Heart left ventricle (tissue), 16 donors: ENCODE measurements around the gene ARHGAP24. TPM values are rescaled to one million over a fixed set of nuclear protein-coding genes. Genes with fewer than 3 reads are reported as not detected.

ENCODE experiments used
- ATAC-seq, 4 donors: fragments of 200-7000 bp; cut with Tn5 transposase; one replicate each; pipeline ENCODE4 v1.9.1; 2020 to 2022; ENCODE audit warnings: moderate library complexity in 4 of 4, mild to moderate bottlenecking in 3 of 4, moderate number of reproducible peaks in 1 of 4
- DNase-seq, 5 donors: peaks; one replicate each; pipeline ENCODE4 v3.0.0-alpha.2; 2020
- H3K27ac ChIP-seq, 12 donors: fragments of 200-600 bp; sonication (generic) in 4 of 12; one replicate each; pipeline versions ENCODE4 v1.5.0 to v1.8.0; 2016 to 2022; ENCODE audit warnings: mild to moderate bottlenecking in 2 of 12
- H3K27me3 ChIP-seq, 9 donors: fragments of 200-600 bp; sonication (generic) in 2 of 9; one replicate each; pipeline versions ENCODE4 v1.5.1 to v1.8.0; 2016 to 2022; ENCODE audit warnings: mild to moderate bottlenecking in 3 of 9
- H3K36me3 ChIP-seq, 9 donors: fragments of 200-600 bp; sonication (generic) in 2 of 9; one replicate each; pipeline versions ENCODE4 v1.5.0 to v1.8.0; 2018 to 2022; ENCODE audit warnings: mild to moderate bottlenecking in 2 of 9
- H3K4me1 ChIP-seq, 12 donors: fragments of 200-600 bp; sonication (generic) in 4 of 12; one replicate each; pipeline versions ENCODE4 v1.5.0 to v1.8.0; 2016 to 2022; ENCODE audit warnings: mild to moderate bottlenecking in 3 of 12
- H3K4me3 ChIP-seq, 12 donors: fragments of 200-600 bp; sonication (generic) in 4 of 12; one replicate each; pipeline versions ENCODE4 v1.5.0 to v1.8.0; 2017 to 2022; ENCODE audit warnings: mild to moderate bottlenecking in 9 of 12, moderate library complexity in 4 of 12
- H3K9me3 ChIP-seq, 12 donors: fragments of 200-600 bp; sonication (generic) in 4 of 12; one replicate each; pipeline versions ENCODE4 v1.5.0 to v1.8.0; 2016 to 2022; ENCODE audit warnings: mild to moderate bottlenecking in 1 of 12
- POLR2A ChIP-seq, 2 donors: fragments of 450-650 bp; IDR thresholded peaks; one replicate each; pipeline ENCODE4 v1.6.1; 2017; ENCODE audit warnings: antibody characterized with exemption in 2 of 2, mild to moderate bottlenecking in 2 of 2, moderate library complexity in 2 of 2
- WGBS, 4 donors: extraction: QIAGEN DNeasy Blood & Tissue Kit in 2 of 4; methylation state at CpG; one replicate each; pipeline versions ENCODE4 v1.1.5 to v1.1.7; 2013 to 2018; 5-methylcytosine and 5-hydroxymethylcytosine counted together
- intact Hi-C, 10 donors: fragments of 100-400 bp; cut with DNase I; formaldehyde crosslinking; loops; one replicate each; pipeline versions ENCODE4 v1.11.1 to v1.14.2; 2022
- polyA plus RNA-seq, 2 donors: library from polyadenylated mRNA; stranded (reverse); fragments of 200-250 nt; gene quantifications; one replicate each; pipeline ENCODE4 v1.2.3, GENCODE V29; 2013
- total RNA-seq, 9 donors: library from RNA; depleted of rRNA in 2 of 9; stranded (reverse); fragments of >200 nt in 2 of 9; fragmentation: NEBNext Ultra II Directional in 3 of 9; extraction: Animal tissue kit (Norgen Biotek cat#: 25700) in 3 of 9; gene quantifications; one replicate each; pipeline versions ENCODE4 v1.1.0 to v1.2.4, GENCODE V29; 2016 to 2023
- TF ChIP-seq, protein P1 (sequence below), 12 donors: fragments of 200-600 bp; sonication (generic) in 4 of 12; IDR thresholded peaks; one replicate each; pipeline versions ENCODE4 v1.5.0 to v1.8.0; 2018 to 2022; ENCODE audit warnings: antibody characterized with exemption in 12 of 12, mild to moderate bottlenecking in 5 of 12
- donor health status: ischemic (EF 13 %, LVEDD 7.1; RV severe dilation, severe dysfunction).
- donor health status: healthy with polysubstance abuse.
- donor health status: DM: no; HTN: yes; CAD: no.
- donor health status: DM: no; HTN: no; CAD: no.
- donor health status: ischemic (EF 25% LVEDD 6.9; RV normal size, moderate dysfunction).
- donor health status: ischemic (EF 25% LVEDD 5.7; RV mildly dilated, moderate dysfunction).
- donor health status: healthy.
- donor health status: DM: yes; HTN: yes; CAD: no.
- donor health status: ischemic (EF 35%, LVEDD 5.7; RV mildly dilated, moderate dysfunction).
- donor health status: nonischemic (EF 11% LVEDD 7.7; RV severe dilation, severe dysfunction).
- donor health status: DM: yes; HTN: yes; CAD: no.
- donor health status: PGD.
- donor health status: ischemic (EF 29% LVEDD 5.4; RV normal size, mild dysfunction).
- donor health status: nonischemic (EF 23%, LVEDD 6.1; RV moderate dilation, normal function).

Gene ARHGAP24
- total and polyA plus RNA-seq, 11 donors = 4.5 to 36.9 (median 18.9) TPM

DNA sequence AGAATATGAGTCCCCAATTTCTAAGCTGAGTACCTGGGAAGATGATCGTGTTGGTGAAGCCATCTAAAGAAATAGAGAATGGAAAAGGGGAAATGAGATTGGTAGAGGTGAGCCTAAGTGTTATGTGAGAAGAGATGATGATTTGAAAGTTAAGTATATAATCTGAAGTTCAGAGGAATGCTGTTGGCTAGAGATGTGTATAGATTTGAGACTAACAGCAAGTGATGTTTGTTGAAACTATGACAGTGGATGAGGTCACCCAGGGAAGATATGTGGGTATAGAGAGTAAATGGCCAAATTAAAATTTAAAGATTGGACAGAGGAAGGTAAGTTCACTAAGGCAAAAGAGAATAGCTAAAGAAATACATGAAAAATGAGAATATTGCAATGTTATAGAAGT lies 560.7 kb downstream of the ARHGAP24 start:
- no peak for DNase-seq
- no peaks in the 10 kb centered on the region for H3K27me3 ChIP-seq
- TF ChIP-seq, protein P1, sequence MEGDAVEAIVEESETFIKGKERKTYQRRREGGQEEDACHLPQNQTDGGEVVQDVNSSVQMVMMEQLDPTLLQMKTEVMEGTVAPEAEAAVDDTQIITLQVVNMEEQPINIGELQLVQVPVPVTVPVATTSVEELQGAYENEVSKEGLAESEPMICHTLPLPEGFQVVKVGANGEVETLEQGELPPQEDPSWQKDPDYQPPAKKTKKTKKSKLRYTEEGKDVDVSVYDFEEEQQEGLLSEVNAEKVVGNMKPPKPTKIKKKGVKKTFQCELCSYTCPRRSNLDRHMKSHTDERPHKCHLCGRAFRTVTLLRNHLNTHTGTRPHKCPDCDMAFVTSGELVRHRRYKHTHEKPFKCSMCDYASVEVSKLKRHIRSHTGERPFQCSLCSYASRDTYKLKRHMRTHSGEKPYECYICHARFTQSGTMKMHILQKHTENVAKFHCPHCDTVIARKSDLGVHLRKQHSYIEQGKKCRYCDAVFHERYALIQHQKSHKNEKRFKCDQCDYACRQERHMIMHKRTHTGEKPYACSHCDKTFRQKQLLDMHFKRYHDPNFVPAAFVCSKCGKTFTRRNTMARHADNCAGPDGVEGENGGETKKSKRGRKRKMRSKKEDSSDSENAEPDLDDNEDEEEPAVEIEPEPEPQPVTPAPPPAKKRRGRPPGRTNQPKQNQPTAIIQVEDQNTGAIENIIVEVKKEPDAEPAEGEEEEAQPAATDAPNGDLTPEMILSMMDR (IDR thresholded peaks at IDR 0.05) = no peak
- no peak for TF ChIP-seq POLR2A (IDR thresholded peaks at IDR 0.05)
- 90 to 97% (median 94%) methylated on average over 1 of the region's 1 CpG for WGBS, 4 donors
- H3K27ac ChIP-seq = no peak overlapping the region
- H3K4me3 ChIP-seq = no peak overlapping the region
- intact Hi-C loops = no loop called here
- ATAC-seq = no peak
- H3K36me3 ChIP-seq = no peaks in the 10 kb centered on the region
- H3K9me3 ChIP-seq = no peaks in the 10 kb centered on the region
- peaks cover 3 to 39% (median 19%) of the 10 kb centered on the region in 12 donors for H3K4me1 ChIP-seq

DNA sequence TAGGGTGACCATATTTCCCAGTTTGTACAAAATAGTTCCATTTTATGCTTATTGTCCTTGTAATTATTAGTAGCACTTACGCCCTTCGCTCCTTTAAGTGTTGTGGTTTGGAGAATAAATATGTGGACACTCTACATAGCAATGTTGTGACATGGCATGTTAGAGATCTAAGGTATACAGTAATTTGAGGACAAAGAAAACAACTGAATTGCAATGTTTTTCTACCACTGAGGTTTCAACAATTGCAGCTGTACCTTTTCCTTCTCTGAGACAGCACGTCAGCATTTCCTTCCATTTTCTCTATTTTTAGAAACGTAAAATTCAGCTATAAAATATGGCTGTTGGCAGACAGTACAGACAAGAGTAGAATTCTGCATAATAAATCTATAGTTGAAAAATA lies 561.8 kb downstream of the ARHGAP24 start:
- Histone ChIP-seq H3K4me1 (peaks cover 3 to 39% (median 19%) of the 10 kb centered on the region in 12 donors), H3K27ac (no peak overlapping the region), H3K36me3 (no peaks in the 10 kb centered on the region), H3K9me3 (peaks cover 0 to 3% (median 0%) of the 10 kb centered on the region in 12 donors), H3K27me3 (no peaks in the 10 kb centered on the region), H3K4me3 (no peak overlapping the region)
- WGBS, 4 donors = 61 to 71% (median 64%) methylated on average over 4 of the region's 4 CpGs
- DNase-seq (no peak), ATAC-seq (no peak)
- TF ChIP-seq POLR2A (IDR thresholded peaks at IDR 0.05) = no peak
- TF ChIP-seq, protein P1 (IDR thresholded peaks at IDR 0.05) = no peak
- intact Hi-C loops = no loop called here

DNA sequence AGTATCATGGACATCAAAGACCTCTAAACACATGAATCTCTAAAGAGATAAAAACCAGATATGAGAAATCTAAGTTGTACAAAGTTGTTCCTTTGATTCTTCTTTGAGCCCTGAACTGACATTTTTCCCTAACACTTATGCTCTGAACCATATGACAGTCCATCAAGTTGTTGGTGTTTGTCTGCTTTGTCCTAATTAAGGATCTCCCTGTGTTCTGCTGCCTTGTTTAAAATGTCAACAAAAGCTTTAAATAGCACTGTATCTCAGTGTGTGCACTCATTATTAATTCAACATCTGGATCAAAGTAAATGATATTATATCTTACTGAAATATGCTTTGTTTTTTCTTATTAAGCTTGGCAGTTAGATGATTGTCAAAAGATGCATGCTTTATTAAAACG lies 563.1 kb downstream of the ARHGAP24 start:
- H3K4me1 ChIP-seq = peaks cover 3 to 27% (median 11%) of the 10 kb centered on the region in 12 donors
- no peaks in the 10 kb centered on the region for H3K36me3 ChIP-seq
- ATAC-seq (peak; percentile 28 to 65 (median 58)), DNase-seq (no peak)
- H3K27me3 ChIP-seq = no peaks in the 10 kb centered on the region
- WGBS, 4 donors = 63 to 79% (median 66%) methylated on average over 1 of the region's 1 CpG
- TF ChIP-seq, protein P1 (IDR thresholded peaks at IDR 0.05) = no peak
- no peak for TF ChIP-seq POLR2A (IDR thresholded peaks at IDR 0.05)
- H3K9me3 ChIP-seq = peaks cover 0 to 5% (median 0%) of the 10 kb centered on the region in 12 donors
- no peak overlapping the region for H3K27ac ChIP-seq
- intact Hi-C loops = no loop called here
- no peak overlapping the region for H3K4me3 ChIP-seq

DNA sequence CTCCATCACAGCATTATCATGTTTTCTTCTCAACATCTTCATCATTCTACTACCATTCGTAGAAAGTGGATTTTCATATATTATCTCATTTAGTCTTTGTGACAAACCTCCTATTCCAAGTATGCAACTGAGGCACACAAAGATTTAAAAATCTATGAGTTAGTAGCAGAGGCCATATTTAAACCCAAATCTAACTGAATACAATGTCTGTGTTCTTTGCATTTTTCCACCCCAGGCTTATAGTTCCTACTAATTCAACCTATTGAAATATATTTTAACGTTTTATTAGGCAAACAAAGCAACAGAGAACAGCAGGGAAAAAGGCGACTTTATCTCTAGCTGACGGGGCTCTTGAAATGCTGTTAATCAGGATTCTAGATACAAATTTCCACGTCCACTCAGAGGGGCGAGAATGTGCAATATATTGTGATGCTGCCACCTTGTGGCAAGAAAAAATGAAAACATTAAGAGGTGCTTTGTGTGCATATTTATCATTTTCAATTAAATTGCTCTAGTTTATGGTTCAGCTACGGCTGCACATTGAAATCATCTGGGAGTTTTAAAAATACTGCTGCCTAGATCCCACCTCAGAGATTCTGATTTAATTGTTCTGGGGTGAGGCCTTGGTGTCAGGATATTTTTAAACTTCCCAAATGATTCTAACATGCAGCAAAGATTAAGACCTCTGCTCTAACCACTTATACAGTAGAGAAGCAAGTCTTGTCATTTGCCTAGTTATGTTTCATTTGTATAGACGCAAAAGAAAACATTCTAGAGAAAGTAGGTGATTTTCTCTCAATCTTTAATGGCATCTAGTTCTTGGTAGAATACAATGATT lies 569.0 kb downstream of the ARHGAP24 start:
- H3K9me3 ChIP-seq = peaks cover 0 to 5% (median 0%) of the 10 kb centered on the region in 12 donors
- TF ChIP-seq, protein P1 (IDR thresholded peaks at IDR 0.05) = peak; percentile 58 to 77 (median 74)
- TF ChIP-seq POLR2A (IDR thresholded peaks at IDR 0.05) = no peak
- ATAC-seq (peak in 2 of 4 donors; percentile 46 to 47), DNase-seq (peak in 3 of 5 donors; percentile 15 to 24 (median 18))
- intact Hi-C loops = loop anchor here (2.0 to 10.0 kb wide), 16 partner anchors 69 to 962 kb away; no protein-coding TSS in a partner anchor
- no peaks in the 10 kb centered on the region for H3K36me3 ChIP-seq
- H3K4me3 ChIP-seq = no peak overlapping the region
- H3K27me3 ChIP-seq = no peaks in the 10 kb centered on the region
- H3K4me1 ChIP-seq = peaks cover 0 to 9% (median 0%) of the 10 kb centered on the region in 12 donors
- H3K27ac ChIP-seq = no peak overlapping the region
- WGBS, 4 donors = 15 to 20% (median 17%) methylated on average over 8 of the region's 8 CpGs
